ENCODE data around the gene HIF1A. TPM values are rescaled to one million over a fixed set of nuclear protein-coding genes. Genes with fewer than 3 reads are reported as not detected.

Gene HIF1A
- total RNA-seq, 1 donor: 816 TPM

- H3K9me3 ChIP-seq (ENCODE audit: low read depth, low read length): no peaks in the 10 kb centered on the region
- no peak overlapping the region for H3K4me2 ChIP-seq (ENCODE audit: insufficient read depth, low read length)
- H2AFZ ChIP-seq (ENCODE audit: low read length): no peak overlapping the region
- no peak overlapping the region for H3K4me3 ChIP-seq (ENCODE audit: insufficient read depth, low read length)
- H3K4me1 ChIP-seq (ENCODE audit: insufficient read depth, low read length): peaks cover 37% of the 10 kb centered on the region
- no peak for DNase-seq (ENCODE audit: insufficient read length, low spot score, missing footprints)
- no peak overlapping the region for H3K27ac ChIP-seq (ENCODE audit: low read depth, low read length)
- H3K27me3 ChIP-seq (ENCODE audit: insufficient read depth, low read length): no peaks in the 10 kb centered on the region
- no peaks in the 10 kb centered on the region for H4K20me1 ChIP-seq (ENCODE audit: insufficient read depth, low read length)
- H3K36me3 ChIP-seq (ENCODE audit: insufficient read depth, low read length): peaks cover 8% of the 10 kb centered on the region
- no peaks in the 10 kb centered on the region for H3K79me2 ChIP-seq (ENCODE audit: insufficient read depth, low read length)
- TF ChIP-seq, protein P1, sequence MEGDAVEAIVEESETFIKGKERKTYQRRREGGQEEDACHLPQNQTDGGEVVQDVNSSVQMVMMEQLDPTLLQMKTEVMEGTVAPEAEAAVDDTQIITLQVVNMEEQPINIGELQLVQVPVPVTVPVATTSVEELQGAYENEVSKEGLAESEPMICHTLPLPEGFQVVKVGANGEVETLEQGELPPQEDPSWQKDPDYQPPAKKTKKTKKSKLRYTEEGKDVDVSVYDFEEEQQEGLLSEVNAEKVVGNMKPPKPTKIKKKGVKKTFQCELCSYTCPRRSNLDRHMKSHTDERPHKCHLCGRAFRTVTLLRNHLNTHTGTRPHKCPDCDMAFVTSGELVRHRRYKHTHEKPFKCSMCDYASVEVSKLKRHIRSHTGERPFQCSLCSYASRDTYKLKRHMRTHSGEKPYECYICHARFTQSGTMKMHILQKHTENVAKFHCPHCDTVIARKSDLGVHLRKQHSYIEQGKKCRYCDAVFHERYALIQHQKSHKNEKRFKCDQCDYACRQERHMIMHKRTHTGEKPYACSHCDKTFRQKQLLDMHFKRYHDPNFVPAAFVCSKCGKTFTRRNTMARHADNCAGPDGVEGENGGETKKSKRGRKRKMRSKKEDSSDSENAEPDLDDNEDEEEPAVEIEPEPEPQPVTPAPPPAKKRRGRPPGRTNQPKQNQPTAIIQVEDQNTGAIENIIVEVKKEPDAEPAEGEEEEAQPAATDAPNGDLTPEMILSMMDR (IDR thresholded peaks at IDR 0.05; ENCODE audit: extremely low read depth, low read depth, low read length): no peak
Observed at GRCh38 chr14:61756135-61756534, 60.8 kb downstream of the HIF1A start.

DNA sequence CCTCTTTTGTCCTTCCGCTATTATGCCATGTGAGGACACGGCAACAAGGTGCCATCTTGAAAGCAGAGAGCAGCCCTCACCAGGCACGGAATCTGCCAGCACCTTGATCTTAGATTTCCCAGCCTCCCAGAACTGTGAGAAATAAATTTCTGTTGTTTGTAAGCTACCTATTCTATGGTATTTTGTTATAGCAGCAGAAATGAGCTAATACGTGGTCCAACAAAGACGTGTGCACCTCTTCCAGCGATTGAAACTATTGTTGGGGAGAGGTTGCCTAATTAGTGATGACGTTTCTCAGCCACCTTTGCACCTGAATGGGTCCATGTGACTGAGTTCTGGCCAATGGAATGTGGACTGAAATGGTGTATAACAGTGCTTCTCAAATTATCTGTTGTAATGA, 64.6 kb downstream of the HIF1A start:
- H2AFZ ChIP-seq (ENCODE audit: low read length): no peak overlapping the region
- H4K20me1 ChIP-seq (ENCODE audit: insufficient read depth, low read length): peaks cover 4% of the 10 kb centered on the region
- H3K4me1 ChIP-seq (ENCODE audit: insufficient read depth, low read length): peaks cover 17% of the 10 kb centered on the region
- peaks cover 27% of the 10 kb centered on the region for H3K79me2 ChIP-seq (ENCODE audit: insufficient read depth, low read length)
- no peak overlapping the region for H3K27ac ChIP-seq (ENCODE audit: low read depth, low read length)
- no peak for DNase-seq (ENCODE audit: insufficient read length, low spot score, missing footprints)
- no peaks in the 10 kb centered on the region for H3K36me3 ChIP-seq (ENCODE audit: insufficient read depth, low read length)
- no peaks in the 10 kb centered on the region for H3K27me3 ChIP-seq (ENCODE audit: insufficient read depth, low read length)
- TF ChIP-seq, protein P1 (IDR thresholded peaks at IDR 0.05; ENCODE audit: extremely low read depth, low read depth, low read length): no peak
- H3K4me3 ChIP-seq (ENCODE audit: insufficient read depth, low read length): no peak overlapping the region
- H3K9me3 ChIP-seq (ENCODE audit: low read depth, low read length): no peaks in the 10 kb centered on the region
- H3K4me2 ChIP-seq (ENCODE audit: insufficient read depth, low read length): no peak overlapping the region

- no peaks in the 10 kb centered on the region for H3K27me3 ChIP-seq (ENCODE audit: insufficient read depth, low read length)
- H3K4me3 ChIP-seq (ENCODE audit: insufficient read depth, low read length): peak overlapping the region; percentile 94
- peaks cover 30% of the 10 kb centered on the region for H3K4me1 ChIP-seq (ENCODE audit: insufficient read depth, low read length)
- H3K27ac ChIP-seq (ENCODE audit: low read depth, low read length): peak overlapping the region; percentile 94
- H3K79me2 ChIP-seq (ENCODE audit: insufficient read depth, low read length): peaks cover 44% of the 10 kb centered on the region
- TF ChIP-seq, protein P1 (IDR thresholded peaks at IDR 0.05; ENCODE audit: extremely low read depth, low read depth, low read length): no peak
- H3K9me3 ChIP-seq (ENCODE audit: low read depth, low read length): no peaks in the 10 kb centered on the region
- peaks cover 2% of the 10 kb centered on the region for H3K36me3 ChIP-seq (ENCODE audit: insufficient read depth, low read length)
- no peak for DNase-seq (ENCODE audit: insufficient read length, low spot score, missing footprints)
- peak overlapping the region; percentile 52 for H2AFZ ChIP-seq (ENCODE audit: low read length)
- H3K4me2 ChIP-seq (ENCODE audit: insufficient read depth, low read length): peak overlapping the region; percentile 86
- peaks cover 11% of the 10 kb centered on the region for H4K20me1 ChIP-seq (ENCODE audit: insufficient read depth, low read length)
Observed at GRCh38 chr14:61761557-61761956, 66.2 kb downstream of the HIF1A start.

DNA sequence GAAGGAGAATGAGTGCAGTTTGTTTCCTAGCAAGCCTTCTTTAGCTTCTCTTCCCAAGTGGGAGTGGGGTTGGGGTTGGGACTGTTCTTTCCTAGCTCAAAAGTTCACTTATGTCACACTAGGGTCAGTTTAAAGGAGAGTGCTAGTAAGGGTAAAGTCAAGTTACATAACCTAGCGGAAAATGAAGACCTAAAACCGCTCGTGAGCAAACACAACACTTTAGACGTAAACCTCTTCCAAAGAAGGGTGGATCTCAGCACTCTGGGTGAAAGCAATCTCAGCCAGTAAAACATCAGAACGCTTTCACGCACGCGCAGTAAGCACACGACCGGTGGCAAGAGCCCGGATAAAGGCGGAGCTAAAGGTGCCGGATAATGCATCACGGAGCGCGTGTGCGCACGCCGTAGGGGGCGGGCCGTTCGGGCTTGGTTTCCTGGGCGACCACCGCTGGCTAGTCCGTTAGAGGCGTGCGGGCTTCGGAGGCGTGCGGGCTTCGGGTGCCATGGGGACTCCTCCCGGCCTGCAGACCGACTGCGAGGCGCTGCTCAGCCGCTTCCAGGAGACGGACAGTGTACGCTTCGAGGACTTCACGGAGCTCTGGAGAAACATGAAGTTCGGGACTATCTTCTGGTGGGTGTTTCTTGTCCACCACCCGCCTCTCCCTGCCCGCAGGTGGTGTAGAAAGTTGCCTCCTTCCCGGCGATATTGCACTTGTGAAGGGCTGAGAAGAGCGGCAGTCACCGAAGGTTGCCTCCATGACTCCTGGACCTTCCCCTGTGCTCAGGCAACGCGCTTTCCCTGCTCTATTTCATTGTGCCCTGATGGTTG, 66.9 kb downstream of the HIF1A start, which contains the start of gene SNAPC1:
Gene SNAPC1, plus strand, starts transcription at position 462 of the 828 bp plus-strand sequence. Its CDS starts 41 bp downstream, at position 503.
- Histone ChIP-seq H3K4me2 (ENCODE audit: insufficient read depth, low read length) (peak within 1 kb of the TSS; percentile 86), H3K4me3 (ENCODE audit: insufficient read depth, low read length) (peak within 1 kb of the TSS; percentile 94), H3K36me3 (ENCODE audit: insufficient read depth, low read length) (peaks cover 7% of the 10 kb centered on the region), H3K79me2 (ENCODE audit: insufficient read depth, low read length) (peaks cover 49% of the 10 kb centered on the region), H3K4me1 (ENCODE audit: insufficient read depth, low read length) (peaks cover 33% of the 10 kb centered on the region), H3K9me3 (ENCODE audit: low read depth, low read length) (no peaks in the 10 kb centered on the region), H2AFZ (ENCODE audit: low read length) (peak within 1 kb of the TSS; percentile 52), H3K27ac (ENCODE audit: low read depth, low read length) (peak within 1 kb of the TSS; percentile 94), H4K20me1 (ENCODE audit: insufficient read depth, low read length) (peaks cover 14% of the 10 kb centered on the region), H3K27me3 (ENCODE audit: insufficient read depth, low read length) (no peaks in the 10 kb centered on the region)
- peak; percentile 96 for DNase-seq (ENCODE audit: insufficient read length, low spot score, missing footprints)
- TF ChIP-seq, protein P1 (IDR thresholded peaks at IDR 0.05; ENCODE audit: extremely low read depth, low read depth, low read length): no peak
